ENCODE results near the gene PTPRA. TPM values are rescaled to one million over a fixed set of nuclear protein-coding genes. Genes with fewer than 3 reads are reported as not detected.
A peak's percentile ranks its signal among the peaks of the same experiment; 100 is the strongest.

Gene PTPRA
- total and polyA plus RNA-seq, 2 of the 13 experiments (the other 11 are each of a cell fraction or from before 2014, with no cell fraction given) = 47.2 to 127 TPM

DNA sequence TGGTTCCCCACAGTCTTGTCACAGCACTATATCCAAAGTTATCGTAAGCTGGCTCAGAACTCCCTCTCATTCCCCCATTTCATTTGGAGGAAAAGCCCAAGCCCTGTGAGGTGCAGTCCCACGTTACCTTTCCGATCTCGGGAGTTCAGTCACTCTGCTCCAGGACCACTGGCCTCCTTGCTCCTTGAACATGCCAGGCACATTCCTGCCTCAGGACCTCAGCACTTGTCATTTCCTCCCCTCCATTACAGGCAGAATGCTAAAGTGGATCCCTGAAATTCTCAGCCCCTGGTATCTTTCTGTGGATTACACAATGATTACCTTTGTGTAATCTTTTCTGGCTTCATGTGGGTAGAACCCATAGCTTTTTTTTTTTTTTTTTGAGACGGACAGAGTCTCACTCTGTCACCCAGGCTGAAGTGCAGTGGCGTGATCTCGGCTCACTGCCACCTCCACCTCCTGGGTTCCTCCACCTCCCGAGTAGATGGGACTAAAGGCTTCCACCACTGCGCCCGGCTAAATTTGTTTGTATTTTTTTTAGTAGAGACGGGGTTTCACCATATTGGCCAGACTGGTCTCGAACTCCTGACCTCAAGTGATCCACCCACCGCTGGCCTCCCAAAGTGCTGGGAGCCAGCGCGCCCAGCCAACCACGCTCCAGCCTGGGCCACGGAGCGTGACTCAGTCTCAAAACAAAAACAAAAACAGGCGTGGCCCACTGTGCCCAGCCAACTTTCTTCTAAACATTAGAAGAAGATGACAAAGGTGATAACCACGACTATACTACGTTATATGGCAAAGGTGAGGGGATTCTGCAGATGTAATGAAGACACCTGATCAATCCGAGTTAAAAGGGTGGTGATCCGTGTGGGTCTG lies 194.1 kb downstream of the PTPRA start (continued):
- TF ChIP-seq MAFF (IDR thresholded peaks at IDR 0.05; ENCODE audit: low read depth, low read length) (no peak), ZSCAN12 (CRISPR knock-in tag; IDR thresholded peaks at IDR 0.05) (no peak), MED8 (CRISPR knock-in tag; IDR thresholded peaks at IDR 0.05; ENCODE audit: insufficient replicate concordance) (no peak), TBL1XR1 (IDR thresholded peaks at IDR 0.05; ENCODE audit: borderline replicate concordance, low read length, partially characterized antibody) (no peak), KLF15 (CRISPR knock-in tag; IDR thresholded peaks at IDR 0.05; ENCODE audit: borderline replicate concordance) (no peak), THAP11 (CRISPR knock-in tag; IDR thresholded peaks at IDR 0.05) (no peak), ZNF564 (CRISPR knock-in tag; IDR thresholded peaks at IDR 0.05) (no peak), ZNF333 (CRISPR knock-in tag; IDR thresholded peaks at IDR 0.05; ENCODE audit: borderline replicate concordance) (no peak), SP5 (CRISPR knock-in tag; IDR thresholded peaks at IDR 0.05; ENCODE audit: borderline replicate concordance, low read depth) (no peak), NR3C1 (CRISPR knock-in tag; IDR thresholded peaks at IDR 0.05) (no peak), HNRNPLL (IDR thresholded peaks at IDR 0.05; ENCODE audit: low read depth, low read length, poor library complexity, severe bottlenecking) (no peak), FOSL2 (CRISPR knock-in tag; IDR thresholded peaks at IDR 0.05) (peak; percentile 17; the same call in 1 of the 2 replicates), ZFP36L2 (CRISPR knock-in tag; IDR thresholded peaks at IDR 0.05) (no peak), NFKB2 (CRISPR knock-in tag; IDR thresholded peaks at IDR 0.05; ENCODE audit: borderline replicate concordance) (no peak), CEBPG (CRISPR knock-in tag; IDR thresholded peaks at IDR 0.05) (peak; percentile 53), RXRA (CRISPR knock-in tag; IDR thresholded peaks at IDR 0.05) (no peak), PHF21A (CRISPR knock-in tag; IDR thresholded peaks at IDR 0.05) (0 out of 2 replicates have a peak, but pooled peaks have one; percentile 40), FOXA1 (IDR thresholded peaks at IDR 0.05) (no peak), FOXA1 (CRISPR knock-in tag; IDR thresholded peaks at IDR 0.05) (no peak)
- TF ChIP-seq, protein P1, sequence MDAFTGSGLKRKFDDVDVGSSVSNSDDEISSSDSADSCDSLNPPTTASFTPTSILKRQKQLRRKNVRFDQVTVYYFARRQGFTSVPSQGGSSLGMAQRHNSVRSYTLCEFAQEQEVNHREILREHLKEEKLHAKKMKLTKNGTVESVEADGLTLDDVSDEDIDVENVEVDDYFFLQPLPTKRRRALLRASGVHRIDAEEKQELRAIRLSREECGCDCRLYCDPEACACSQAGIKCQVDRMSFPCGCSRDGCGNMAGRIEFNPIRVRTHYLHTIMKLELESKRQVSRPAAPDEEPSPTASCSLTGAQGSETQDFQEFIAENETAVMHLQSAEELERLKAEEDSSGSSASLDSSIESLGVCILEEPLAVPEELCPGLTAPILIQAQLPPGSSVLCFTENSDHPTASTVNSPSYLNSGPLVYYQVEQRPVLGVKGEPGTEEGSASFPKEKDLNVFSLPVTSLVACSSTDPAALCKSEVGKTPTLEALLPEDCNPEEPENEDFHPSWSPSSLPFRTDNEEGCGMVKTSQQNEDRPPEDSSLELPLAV (CRISPR knock-in tag; conservative IDR thresholded peaks at IDR 0.05; ENCODE audit: low read depth) = no peak
- TF ChIP-seq, protein P2, sequence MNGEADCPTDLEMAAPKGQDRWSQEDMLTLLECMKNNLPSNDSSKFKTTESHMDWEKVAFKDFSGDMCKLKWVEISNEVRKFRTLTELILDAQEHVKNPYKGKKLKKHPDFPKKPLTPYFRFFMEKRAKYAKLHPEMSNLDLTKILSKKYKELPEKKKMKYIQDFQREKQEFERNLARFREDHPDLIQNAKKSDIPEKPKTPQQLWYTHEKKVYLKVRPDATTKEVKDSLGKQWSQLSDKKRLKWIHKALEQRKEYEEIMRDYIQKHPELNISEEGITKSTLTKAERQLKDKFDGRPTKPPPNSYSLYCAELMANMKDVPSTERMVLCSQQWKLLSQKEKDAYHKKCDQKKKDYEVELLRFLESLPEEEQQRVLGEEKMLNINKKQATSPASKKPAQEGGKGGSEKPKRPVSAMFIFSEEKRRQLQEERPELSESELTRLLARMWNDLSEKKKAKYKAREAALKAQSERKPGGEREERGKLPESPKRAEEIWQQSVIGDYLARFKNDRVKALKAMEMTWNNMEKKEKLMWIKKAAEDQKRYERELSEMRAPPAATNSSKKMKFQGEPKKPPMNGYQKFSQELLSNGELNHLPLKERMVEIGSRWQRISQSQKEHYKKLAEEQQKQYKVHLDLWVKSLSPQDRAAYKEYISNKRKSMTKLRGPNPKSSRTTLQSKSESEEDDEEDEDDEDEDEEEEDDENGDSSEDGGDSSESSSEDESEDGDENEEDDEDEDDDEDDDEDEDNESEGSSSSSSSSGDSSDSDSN (CRISPR knock-in tag; IDR thresholded peaks at IDR 0.05) = 0 out of 2 replicates have a peak, but pooled peaks have one; percentile 15
- TF ChIP-seq, protein P3, sequence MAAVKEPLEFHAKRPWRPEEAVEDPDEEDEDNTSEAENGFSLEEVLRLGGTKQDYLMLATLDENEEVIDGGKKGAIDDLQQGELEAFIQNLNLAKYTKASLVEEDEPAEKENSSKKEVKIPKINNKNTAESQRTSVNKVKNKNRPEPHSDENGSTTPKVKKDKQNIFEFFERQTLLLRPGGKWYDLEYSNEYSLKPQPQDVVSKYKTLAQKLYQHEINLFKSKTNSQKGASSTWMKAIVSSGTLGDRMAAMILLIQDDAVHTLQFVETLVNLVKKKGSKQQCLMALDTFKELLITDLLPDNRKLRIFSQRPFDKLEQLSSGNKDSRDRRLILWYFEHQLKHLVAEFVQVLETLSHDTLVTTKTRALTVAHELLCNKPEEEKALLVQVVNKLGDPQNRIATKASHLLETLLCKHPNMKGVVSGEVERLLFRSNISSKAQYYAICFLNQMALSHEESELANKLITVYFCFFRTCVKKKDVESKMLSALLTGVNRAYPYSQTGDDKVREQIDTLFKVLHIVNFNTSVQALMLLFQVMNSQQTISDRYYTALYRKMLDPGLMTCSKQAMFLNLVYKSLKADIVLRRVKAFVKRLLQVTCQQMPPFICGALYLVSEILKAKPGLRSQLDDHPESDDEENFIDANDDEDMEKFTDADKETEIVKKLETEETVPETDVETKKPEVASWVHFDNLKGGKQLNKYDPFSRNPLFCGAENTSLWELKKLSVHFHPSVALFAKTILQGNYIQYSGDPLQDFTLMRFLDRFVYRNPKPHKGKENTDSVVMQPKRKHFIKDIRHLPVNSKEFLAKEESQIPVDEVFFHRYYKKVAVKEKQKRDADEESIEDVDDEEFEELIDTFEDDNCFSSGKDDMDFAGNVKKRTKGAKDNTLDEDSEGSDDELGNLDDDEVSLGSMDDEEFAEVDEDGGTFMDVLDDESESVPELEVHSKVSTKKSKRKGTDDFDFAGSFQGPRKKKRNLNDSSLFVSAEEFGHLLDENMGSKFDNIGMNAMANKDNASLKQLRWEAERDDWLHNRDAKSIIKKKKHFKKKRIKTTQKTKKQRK (IDR thresholded peaks at IDR 0.05; ENCODE audit: low read length) = no peak
- TF ChIP-seq, protein P4, sequence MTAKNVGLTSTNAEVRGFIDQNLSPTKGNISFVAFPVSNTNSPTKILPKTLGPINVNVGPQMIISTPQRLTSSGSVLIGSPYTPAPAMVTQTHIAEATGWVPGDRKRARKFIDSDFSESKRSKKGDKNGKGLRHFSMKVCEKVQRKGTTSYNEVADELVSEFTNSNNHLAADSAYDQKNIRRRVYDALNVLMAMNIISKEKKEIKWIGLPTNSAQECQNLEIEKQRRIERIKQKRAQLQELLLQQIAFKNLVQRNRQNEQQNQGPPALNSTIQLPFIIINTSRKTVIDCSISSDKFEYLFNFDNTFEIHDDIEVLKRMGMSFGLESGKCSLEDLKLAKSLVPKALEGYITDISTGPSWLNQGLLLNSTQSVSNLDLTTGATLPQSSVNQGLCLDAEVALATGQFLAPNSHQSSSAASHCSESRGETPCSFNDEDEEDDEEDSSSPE (CRISPR knock-in tag; IDR thresholded peaks at IDR 0.05) = no peak
